GM21825 (cell line): Measurements from ENCODE around the gene CATSPER4.

Source experiments
- ATAC-seq: cut with Tn5 transposase; IDR thresholded peaks from one replicate; pipeline ENCODE4 v1.9.1; 2021; ENCODE audit warnings: mild to moderate bottlenecking, moderate library complexity; ENCODE audit not compliant: unreplicated experiment

The CATSPER4 gene

GRCh38 chr1:26164036-26164860 is 26.2 kb upstream of the CATSPER4 start:
- ATAC-seq: no peak

DNA sequence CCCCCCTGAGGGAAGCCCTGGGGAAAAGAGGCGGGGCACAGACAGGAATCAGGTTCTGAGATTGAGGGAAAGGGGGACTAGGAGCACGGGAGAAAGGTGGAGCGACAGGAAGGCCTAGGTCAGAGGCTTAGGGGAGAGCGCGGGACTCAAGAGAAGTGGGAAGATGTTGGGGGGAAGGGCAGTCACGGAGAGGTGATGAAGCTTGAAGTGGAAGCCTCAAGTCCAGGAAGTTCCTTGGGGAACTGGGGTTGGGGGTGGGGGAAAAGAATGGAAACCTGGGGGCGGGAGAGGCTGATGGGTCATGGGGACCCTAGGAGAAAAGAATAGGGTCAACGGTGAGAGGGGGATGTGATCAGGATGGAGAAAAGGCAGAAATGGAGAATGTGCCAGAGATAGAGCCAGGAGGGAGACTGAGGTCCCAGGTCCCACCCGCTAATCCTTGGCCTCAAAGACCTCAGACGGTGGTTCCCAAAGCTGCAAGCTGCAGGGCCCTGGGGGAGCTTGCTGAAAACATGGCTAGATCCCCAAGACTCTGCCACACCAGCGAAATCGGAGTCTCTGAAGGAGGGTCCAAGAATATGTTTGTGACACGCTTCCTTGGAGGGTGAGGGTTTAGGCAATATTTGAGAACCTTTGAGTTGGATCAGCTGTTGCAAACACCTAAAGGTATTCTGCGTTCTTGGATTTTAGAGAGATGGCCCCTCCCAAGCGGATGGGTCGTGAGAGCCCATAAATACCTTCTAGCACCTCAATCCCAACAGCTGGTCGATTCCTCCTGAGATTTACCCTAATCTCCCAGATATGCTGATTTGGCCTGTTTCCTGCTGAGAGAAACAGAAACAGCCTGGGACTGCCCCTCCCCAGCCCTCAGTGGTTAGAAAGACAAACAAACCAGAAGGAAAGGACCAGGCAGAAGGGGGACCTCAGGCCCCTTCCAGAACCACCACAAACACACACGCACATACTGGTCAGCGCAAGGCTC is 25.2 kb upstream of the CATSPER4 start:
- ATAC-seq: no peak

DNA sequence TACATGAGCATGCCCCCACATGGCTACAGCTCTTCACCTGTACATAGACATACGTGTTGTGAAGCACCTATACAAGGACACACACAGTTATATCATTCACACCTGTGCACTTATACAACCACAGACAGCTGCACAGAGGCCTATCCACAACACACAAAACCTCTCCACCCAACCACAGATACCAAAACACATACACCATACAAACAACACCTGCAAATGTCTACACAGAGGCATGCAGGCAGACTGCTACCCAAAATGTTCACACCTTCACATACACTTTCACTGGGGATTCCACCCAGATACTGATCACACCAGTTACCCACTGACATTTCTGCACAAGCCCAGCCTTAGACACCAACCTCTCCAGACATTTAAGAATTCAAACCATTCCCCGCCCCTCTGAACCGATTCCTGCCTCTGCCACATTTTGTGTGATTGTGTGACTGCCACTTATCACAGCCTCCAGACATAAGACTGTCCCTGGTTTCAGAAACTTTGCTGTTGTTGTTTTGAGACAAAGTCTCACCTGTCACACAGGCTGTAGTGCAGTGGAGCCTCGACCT is 23.6 kb upstream of the CATSPER4 start:
- no peak for ATAC-seq

DNA sequence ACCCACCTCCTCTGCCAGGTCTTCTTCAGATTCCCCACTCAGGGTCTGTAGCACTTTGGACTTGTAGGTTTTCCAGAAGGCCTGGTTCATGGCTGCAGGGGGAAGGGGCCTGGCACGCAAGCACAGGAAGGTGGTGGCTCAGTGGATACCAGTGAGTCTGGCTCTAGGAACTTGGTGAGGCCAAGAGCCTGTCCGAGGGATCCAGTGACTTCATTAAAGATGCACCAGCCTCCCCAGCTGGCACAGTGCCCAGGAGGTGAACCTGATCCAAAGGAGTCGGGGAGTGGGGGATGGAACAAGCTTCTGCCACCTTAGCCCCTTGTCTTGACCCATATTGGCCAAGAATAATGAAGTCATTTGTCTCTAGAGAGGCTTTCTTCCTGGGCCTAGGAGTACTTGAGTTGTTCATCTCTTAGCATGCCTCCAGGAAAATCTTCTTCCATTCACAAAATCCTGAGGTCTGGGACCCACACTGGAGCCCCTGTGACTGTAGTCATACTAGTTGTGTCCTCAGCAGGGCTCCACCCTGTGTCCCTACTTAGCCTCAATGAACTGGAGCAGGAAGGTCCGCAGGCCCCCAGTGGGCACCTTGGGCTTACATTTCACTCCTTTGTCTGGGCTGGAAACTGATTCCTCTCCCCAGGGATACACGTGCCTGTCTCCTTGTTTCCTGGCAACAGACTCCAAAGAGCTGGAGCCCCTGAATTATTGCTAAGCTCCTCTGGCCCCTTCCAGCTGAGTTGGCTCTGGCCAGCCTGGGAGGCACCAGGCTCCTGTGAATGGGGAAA is 21.8 kb upstream of the CATSPER4 start, which contains the start of gene C1orf232:
Gene C1orf232, minus strand, starts transcription at position 554 of the 788 bp plus-strand sequence. Its CDS starts 464 bp downstream, at position 90.
- no peak for ATAC-seq

DNA sequence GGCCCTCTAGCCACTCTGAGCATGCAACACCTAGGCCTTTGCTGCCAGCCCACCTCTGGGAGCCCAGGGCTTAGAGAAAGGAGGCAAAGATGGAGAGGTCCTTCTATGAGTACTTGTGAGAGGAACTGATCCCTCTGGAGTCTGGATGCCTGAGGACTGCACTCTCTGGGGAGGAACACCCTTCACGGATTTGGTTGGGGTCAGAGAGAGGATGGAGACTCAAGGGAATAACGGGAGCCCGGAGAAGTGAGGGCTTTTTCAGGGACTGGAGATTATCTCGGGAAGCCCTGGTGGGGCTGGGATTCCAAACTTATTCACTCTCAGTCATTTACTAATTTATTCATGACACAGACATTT is 21.2 kb upstream of the CATSPER4 start:
- ATAC-seq: no peak

- peak; percentile 89 for ATAC-seq
These were observed 20.5 kb upstream of the CATSPER4 start, which contains the start of gene ZNF593 for GRCh38 chr1:26169669-26170471. TSS of gene ZNF593 (plus strand) at chr1:26169908. CDS start at chr1:26169984, 76 bp downstream.

DNA sequence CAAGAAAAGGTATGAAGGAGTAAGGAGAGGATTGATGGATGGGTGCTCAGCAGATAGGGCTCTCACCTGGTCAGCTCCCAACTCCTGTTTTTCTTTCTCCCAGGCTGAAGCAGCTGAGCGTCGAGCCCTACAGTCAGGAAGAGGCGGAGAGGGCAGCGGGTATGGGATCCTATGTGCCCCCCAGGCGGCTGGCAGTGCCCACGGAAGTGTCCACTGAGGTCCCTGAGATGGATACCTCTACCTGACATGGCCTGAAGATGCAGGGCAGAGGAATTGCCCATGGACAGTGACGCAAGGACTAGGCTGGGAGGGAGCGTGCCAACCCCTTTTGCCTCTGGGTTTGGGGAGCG is 20.0 kb upstream of the CATSPER4 start:
- no peak for ATAC-seq

DNA sequence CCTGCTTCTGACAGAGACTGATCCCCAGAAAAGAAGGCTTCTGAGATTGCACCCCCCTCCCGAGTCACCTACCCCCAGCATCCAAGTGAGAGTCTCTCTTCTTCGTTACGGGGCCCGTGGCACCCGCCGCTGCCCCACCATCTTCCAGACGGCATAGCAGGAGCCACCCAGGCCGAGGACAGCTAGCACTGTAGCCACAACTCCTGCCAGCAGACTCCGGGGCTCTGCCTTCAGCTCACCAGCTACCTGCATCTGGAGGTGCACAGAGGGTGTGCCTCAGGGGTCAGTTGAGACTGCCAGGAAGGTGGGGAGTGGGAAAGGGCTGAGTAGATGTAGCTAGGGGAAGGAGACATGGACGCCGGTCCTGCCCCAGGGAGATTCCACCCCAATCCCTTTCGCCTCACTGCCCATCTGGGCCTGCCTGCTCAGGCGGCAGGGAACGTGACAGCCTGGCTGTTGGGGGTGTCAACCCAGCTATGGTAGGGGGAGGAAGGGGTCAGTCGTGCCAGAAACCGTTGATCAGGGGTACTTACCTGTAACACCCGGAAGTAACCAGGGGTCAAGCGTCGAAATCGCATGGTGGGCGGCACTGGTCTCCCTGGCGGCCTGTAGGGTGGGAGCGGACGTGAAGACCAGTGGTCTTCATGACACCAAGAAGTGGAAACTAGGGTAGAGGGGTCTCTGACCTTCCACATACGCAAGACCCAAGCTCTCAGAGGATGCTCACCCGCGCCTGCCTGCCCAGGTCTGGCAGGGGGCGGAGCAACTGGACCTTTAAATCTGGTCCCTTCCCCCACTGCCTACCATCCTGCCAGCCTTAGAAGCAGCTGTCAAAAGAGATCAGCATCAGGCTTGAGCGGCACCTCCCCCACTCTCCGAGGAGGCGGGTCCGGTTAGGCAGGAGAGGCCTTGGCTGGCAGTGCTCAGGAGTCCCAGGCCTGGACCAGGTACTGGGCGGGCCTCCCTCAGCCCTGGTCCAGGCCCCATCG is 19.0 kb upstream of the CATSPER4 start, which contains the start of gene ZNF593OS:
Gene ZNF593OS, minus strand, starts transcription at position 749 of the 989 bp plus-strand sequence. Its CDS starts 171 bp downstream, at position 578.
- no peak for ATAC-seq

GRCh38 chr1:26175346-26175745 is 15.1 kb upstream of the CATSPER4 start:
- no peak for ATAC-seq

GRCh38 chr1:26177182-26177684 is 13.2 kb upstream of the CATSPER4 start, which contains the start of gene CNKSR1:
TSS of gene CNKSR1 (plus strand) at chr1:26177491. CDS start at chr1:26177548, 57 bp downstream.
- no peak for ATAC-seq

GRCh38 chr1:26180010-26180506 is 10.3 kb upstream of the CATSPER4 start:
- ATAC-seq: no peak

DNA sequence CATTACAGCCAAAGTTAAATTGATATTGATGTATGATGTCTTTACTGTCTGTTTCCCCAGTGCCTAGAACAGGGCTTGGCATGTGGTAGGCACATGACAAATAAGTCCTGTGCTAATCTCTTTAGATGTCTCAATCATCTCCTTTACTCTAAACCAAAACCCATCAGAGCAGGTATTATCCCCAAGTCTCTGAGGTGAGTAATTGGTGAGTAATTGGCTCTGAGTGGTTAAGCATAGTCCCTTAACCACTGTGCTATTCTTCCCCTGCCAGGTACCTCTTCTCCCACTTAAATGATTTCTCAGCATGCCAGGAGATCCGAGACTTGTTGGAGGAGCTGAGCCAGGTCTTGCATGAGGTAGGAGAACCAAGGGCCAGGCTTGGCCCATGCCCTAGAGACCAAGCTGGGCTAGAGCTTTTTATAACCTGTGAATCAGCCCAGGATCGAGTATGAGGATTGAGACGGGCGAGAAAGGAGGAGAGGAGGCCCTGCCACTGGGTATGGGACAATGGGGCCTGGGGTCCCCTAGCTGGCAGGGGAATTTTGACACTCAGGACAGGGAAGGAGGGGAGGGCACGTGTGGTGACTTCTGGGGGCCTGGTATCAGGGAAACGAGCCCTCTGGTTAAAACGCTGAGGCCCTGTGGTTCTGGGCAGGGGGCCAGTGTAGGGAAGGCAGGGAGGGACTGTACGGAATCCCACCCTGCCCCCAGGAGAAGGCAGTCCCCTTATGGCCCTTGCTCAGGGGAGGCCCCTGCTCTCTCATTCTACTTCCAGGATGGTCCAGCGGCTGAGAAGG is 8.6 kb upstream of the CATSPER4 start:
- no peak for ATAC-seq

DNA sequence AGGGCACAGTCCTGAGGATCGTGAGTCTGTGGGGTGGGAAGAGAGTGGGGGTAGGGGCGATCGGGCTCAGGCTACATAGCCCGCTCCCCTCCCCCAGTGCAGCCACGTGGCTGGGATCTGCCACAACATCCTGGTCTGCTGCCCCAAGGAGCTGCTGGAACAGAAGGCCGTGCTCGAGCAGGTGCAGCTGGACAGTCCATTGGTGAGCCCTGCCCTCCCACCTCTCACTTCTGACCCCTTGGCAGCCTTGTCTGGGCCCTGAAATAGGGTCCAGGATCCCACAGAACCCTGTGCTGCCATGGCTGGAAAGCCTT is 8.1 kb upstream of the CATSPER4 start:
- ATAC-seq: no peak

GRCh38 chr1:26184086-26184485 is 6.3 kb upstream of the CATSPER4 start:
- no peak for ATAC-seq

- ATAC-seq: no peak
These were observed 5.5 kb upstream of the CATSPER4 start for GRCh38 chr1:26184883-26185282.

DNA sequence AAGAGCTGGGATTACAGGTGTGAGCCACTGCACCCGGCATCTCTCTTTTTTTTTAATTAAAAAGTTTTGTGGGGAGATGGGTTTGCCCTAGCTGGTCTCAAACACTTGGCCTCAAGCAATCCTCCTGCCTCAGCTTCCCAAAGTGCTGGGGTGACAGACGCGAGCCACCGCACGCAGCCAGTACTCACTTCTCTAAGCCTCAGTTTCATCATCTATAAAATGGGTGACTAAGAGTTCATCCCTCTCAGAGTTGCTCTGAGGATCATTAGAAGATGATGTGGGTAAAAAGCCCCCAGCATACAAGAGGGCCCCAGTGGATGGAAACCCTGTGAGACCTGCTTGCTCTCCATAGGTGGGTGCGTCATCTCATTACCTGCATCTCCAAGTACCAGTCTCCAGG is 2.5 kb upstream of the CATSPER4 start:
- no peak for ATAC-seq

DNA sequence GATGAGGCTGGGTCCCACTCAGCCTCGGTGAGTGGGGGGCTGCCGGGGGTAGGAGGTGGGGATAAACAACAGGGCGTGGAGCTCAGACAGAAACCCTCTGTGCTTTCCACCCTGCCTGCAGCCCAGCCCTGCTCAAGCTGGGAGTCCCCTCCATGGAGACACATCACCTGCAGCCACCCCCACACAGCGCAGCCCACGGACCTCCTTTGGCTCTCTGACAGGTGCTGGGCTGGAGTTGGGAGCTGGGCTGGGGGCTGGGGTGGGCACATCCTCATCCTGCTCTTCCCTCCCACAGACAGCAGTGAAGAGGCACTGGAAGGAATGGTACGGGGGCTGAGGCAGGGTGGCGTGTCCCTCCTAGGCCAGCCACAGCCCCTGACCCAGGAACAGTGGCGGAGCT is 1.9 kb upstream of the CATSPER4 start:
- no peak for ATAC-seq
